Stimulated activated naive CD8-positive, alpha-beta T cell treated with anti-CD3 and anti-CD28 coated beads, Interleukin-15, Interleukin-2, amounts not matched to agents 100 ng/mL and 50 ng/mL, for 24 hours (primary cell): ENCODE measurements around the gene TNNI2.

Experiments used
- H3K27ac Mint-ChIP-seq: one replicate; pipeline ENCODE4 v1.8.0; 2021; ENCODE audit warnings: mild to moderate bottlenecking, mixed read lengths
- H3K27me3 Mint-ChIP-seq: one replicate; pipeline ENCODE4 v1.8.0; 2021; ENCODE audit warnings: mixed read lengths
- H3K36me3 Mint-ChIP-seq: one replicate; pipeline ENCODE4 v1.8.0; 2021; ENCODE audit warnings: low read depth, mixed read lengths
- H3K4me1 Mint-ChIP-seq: one replicate; pipeline ENCODE4 v1.8.0; 2021; ENCODE audit warnings: low read depth, mixed read lengths
- H3K4me3 Mint-ChIP-seq: one replicate; pipeline ENCODE4 v1.8.0; 2021; ENCODE audit warnings: mild to moderate bottlenecking, mixed read lengths
- H3K9me3 Mint-ChIP-seq: one replicate; pipeline ENCODE4 v1.8.0; 2021; ENCODE audit warnings: mixed read lengths

TNNI2 gene

GRCh38 chr11:1845561-1846452 lies 7.0 kb downstream of the TNNI2 start:
- no peaks in the 10 kb centered on the region for H3K9me3 Mint-ChIP-seq
- peaks cover 67% of the 10 kb centered on the region for H3K4me1 Mint-ChIP-seq
- no peaks in the 10 kb centered on the region for H3K36me3 Mint-ChIP-seq
- H3K27ac Mint-ChIP-seq: peak overlapping the region; percentile 90
- H3K4me3 Mint-ChIP-seq: no peak overlapping the region
- peaks cover 4% of the 10 kb centered on the region for H3K27me3 Mint-ChIP-seq

- no peak overlapping the region for H3K27ac Mint-ChIP-seq
- H3K9me3 Mint-ChIP-seq: no peaks in the 10 kb centered on the region
- no peaks in the 10 kb centered on the region for H3K36me3 Mint-ChIP-seq
- peaks cover 4% of the 10 kb centered on the region for H3K27me3 Mint-ChIP-seq
- H3K4me3 Mint-ChIP-seq: no peak overlapping the region
- H3K4me1 Mint-ChIP-seq: peaks cover 72% of the 10 kb centered on the region
Observed at GRCh38 chr11:1846453-1846932, 7.7 kb downstream of the TNNI2 start.

DNA sequence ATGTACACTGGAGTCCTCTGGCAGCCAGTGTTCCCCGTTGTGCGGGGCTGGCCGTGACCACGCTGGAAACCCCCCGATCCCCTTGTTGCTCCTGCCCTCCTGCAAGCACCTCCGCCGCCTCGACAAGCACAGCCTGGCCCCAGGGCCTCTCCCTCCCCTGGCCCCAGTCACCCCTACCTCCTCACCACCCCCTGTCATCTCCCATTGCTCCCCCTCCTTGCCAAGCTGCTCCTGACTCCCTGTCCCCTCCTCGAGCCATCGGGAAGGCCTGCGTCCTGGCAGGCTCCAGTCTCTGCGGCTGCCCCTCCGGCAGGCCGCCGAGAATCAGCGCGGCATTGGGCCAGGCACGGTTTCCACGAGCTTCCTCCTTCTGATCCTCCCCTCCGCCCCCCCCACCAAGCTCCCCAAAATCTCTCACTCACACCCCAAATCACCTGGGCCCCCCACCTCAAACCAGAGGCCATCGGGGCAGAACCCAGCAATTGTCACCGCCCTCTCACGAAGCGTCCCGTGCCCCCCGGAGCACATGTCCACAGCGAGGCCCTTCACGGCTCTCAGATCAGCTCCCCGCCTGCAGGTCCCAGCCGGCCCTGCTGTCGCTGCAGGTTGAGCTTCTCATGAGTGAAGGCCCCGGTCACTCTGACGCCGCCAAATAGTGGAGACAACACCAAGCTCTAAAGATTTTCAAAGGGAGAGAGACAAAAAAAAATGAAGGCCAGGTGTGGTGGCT lies 8.4 kb downstream of the TNNI2 start:
- Mint-ChIP-seq H3K4me1 (peaks cover 79% of the 10 kb centered on the region), H3K36me3 (no peaks in the 10 kb centered on the region), H3K27me3 (peaks cover 4% of the 10 kb centered on the region), H3K27ac (peak overlapping the region; percentile 65), H3K9me3 (no peaks in the 10 kb centered on the region), H3K4me3 (no peak overlapping the region)

DNA sequence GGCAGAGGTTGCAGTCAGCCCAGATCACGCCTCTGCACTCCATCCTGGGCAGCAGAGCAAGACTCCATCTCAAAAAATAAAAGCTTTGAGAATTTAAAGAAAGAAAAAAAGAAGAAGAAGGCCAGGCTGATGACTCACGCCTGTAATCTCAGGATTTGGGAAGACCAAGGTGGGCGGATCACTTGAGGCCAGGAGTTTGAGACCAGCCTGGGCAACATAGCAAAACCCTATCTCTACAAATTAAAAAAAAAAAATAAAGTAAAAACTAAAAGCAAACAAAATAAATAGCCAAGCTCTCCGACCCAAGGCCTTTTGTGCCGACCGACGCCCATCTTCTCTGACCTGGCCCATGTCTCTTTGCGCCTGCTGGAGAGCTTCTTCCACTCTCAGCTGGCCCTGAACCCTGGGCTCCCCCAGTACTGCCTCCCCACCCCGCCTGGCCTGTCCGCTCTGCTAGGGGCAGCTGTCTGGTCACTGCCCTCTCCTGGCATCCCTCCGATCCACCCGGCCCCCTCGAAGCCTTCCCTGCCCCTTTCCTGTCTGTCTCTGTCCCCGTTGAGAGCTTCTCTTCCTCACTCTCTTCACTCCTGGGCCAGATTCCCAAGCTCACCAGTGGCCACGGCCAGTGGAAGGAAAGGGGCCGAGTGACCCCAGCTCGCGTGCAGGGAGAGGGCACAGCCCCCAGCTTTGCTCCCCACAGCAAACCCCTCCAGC lies 9.3 kb downstream of the TNNI2 start:
- Mint-ChIP-seq H3K27ac (no peak overlapping the region), H3K4me1 (peaks cover 88% of the 10 kb centered on the region), H3K9me3 (no peaks in the 10 kb centered on the region), H3K4me3 (no peak overlapping the region), H3K36me3 (peaks cover 3% of the 10 kb centered on the region), H3K27me3 (peaks cover 4% of the 10 kb centered on the region)

DNA sequence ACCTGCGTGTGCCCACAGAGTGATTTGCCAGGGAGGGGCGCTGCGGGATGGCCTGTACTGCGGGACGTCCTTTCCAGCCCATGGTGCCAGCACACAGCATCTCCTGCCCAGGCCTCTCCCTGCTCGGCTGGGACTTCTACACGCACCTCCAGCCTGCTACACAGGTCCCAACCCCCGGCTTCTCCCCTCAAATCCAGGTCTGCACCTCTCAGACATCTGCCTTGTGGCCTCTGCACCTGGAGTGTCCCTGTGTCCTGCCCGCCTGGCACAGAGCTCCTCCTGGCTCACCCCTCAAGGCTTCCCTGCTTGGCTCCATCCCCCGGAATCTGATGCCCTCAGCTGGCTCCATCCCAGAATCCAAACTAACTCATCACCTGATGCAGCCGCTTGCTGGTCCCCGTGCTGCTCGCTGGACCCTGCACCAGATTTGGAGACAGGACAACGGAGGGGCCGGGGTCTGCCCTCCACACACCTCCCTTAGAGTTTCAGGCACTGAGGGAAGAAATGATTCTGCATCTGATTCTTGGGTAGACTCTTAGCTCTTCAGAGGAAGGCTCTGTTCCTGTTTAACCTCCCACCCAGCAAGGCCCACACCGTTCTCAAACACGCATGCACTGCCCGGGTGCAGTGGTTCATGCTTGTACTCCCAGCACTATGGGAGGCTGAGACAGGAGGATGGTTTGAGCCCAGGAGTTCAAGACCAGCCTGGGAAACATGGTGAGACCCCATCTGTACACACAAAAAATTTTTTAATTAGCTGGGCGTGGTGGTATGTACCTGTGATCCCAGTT lies 10.1 kb downstream of the TNNI2 start:
- Mint-ChIP-seq H3K9me3 (no peaks in the 10 kb centered on the region), H3K4me1 (peaks cover 87% of the 10 kb centered on the region), H3K4me3 (no peak overlapping the region), H3K27ac (peak overlapping the region; percentile 53), H3K36me3 (peaks cover 4% of the 10 kb centered on the region), H3K27me3 (peaks cover 4% of the 10 kb centered on the region)

GRCh38 chr11:1851468-1852180 lies 12.8 kb downstream of the TNNI2 start:
- Mint-ChIP-seq H3K4me3 (peak overlapping the region; percentile 93), H3K4me1 (peaks cover 78% of the 10 kb centered on the region), H3K27ac (peak overlapping the region; percentile 95), H3K27me3 (no peaks in the 10 kb centered on the region), H3K9me3 (no peaks in the 10 kb centered on the region), H3K36me3 (peaks cover 4% of the 10 kb centered on the region)

DNA sequence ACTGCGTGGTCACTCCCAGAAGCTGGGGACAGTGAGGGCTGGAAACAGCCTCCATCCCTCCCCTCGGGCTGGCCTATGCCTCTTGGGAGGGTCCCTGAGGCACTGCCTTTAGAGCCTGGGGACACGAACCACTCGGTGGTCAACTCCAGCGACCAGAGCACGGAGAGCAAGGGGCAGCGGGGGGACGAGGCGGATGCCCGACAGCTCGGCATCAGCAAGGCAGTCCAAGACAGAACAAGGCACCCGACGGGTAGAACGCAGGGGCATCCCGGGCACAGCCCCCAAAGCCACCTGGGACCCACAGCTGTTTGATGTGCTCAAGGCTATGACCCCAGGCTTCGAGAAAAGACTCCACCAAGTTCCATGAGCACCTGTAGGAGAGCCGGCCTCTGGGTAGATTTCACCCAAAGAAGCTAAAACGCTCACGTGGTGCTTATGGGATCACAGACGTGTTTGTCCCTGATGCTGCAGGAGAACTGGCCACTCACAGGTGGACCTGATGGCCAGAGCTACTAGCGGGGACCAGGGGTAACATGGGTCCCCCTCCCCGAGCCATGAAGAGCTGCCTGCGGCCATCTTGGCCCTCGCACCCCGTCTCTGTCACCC lies 13.6 kb downstream of the TNNI2 start:
- H3K4me1 Mint-ChIP-seq: peaks cover 73% of the 10 kb centered on the region
- peak overlapping the region; percentile 93 for H3K4me3 Mint-ChIP-seq
- H3K27me3 Mint-ChIP-seq: no peaks in the 10 kb centered on the region
- no peaks in the 10 kb centered on the region for H3K9me3 Mint-ChIP-seq
- H3K36me3 Mint-ChIP-seq: peaks cover 4% of the 10 kb centered on the region
- peak overlapping the region; percentile 95 for H3K27ac Mint-ChIP-seq

DNA sequence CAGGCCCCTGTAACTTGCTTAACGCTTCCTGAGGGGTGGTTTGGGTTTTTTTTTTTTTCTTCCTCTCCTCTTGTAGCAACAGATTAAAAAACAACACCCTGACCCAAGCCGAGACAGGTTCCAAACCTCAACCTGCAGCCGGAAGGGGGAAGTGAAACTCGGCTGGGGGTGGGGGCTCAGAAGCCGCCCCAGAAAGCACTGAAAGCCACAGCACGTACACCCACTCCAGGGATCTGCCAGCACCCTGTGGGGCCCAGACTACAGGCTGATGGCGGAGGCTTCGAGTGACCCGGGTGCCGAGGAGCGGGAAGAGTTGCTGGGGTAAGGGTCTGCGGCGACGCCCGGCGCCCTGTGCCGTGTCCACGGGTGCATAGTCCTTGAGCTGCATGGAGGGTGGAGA lies 14.1 kb downstream of the TNNI2 start, which contains the start of gene LSP1:
TSS of gene LSP1 (plus strand) at position 208 of the 400 bp plus-strand sequence. CDS start at position 269, 61 bp downstream.
- Mint-ChIP-seq H3K36me3 (peaks cover 4% of the 10 kb centered on the region), H3K27ac (peak within 1 kb of the TSS; percentile 95), H3K27me3 (no peaks in the 10 kb centered on the region), H3K9me3 (no peaks in the 10 kb centered on the region), H3K4me3 (peak within 1 kb of the TSS; percentile 93), H3K4me1 (peaks cover 71% of the 10 kb centered on the region)

- H3K27ac Mint-ChIP-seq: peak overlapping the region; percentile 95
- H3K4me1 Mint-ChIP-seq: peaks cover 78% of the 10 kb centered on the region
Observed at GRCh38 chr11:1853376-1854131, 14.8 kb downstream of the TNNI2 start.

DNA sequence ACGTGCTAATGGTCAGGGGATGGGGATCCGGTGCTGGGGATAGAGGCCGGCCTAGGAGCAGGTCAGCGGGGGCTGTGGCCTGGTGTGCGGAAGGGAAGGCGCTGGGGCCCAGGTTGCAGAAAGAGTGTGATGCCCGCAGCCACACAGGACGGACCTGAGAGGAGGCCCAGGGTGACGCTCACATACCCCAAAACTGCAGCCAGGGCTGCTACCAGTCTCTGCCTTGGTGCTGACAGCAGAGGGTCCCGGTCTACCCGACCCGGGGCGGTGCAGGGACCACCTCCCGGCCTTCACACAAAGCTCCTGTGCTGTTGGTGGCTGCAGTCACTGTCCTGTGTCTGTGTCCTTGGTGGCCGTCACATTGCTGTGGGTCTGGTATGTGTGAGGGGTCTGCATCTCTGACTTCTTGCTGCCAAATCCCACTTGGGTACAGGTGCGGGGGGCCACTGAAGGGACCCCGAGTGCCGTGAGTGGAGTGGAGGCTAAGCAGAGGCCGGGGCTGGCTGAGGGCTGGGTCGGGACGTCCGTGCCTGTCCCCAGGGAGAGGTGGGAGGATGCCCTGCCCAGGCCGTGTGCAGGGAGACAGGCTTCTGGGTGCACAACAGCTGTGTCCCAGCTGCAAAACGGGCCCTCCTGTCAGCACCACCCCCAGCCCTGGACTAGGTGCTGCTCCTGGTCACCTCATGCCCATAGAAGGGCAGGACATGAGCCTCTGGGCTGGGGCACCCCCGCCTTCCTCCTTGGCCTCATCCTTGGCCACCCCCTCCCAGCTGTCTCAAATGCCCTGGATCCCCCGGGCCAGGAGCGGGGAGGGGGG lies 15.6 kb downstream of the TNNI2 start:
- Mint-ChIP-seq H3K4me3 (peak overlapping the region; percentile 93), H3K4me1 (peaks cover 74% of the 10 kb centered on the region), H3K27ac (peak overlapping the region; percentile 95), H3K9me3 (no peaks in the 10 kb centered on the region), H3K27me3 (no peaks in the 10 kb centered on the region), H3K36me3 (peaks cover 6% of the 10 kb centered on the region)

More at GRCh38 chr11:1853376-1854131, 14.8 kb downstream of the TNNI2 start:
- Mint-ChIP-seq H3K36me3 (peaks cover 4% of the 10 kb centered on the region), H3K27me3 (no peaks in the 10 kb centered on the region), H3K9me3 (no peaks in the 10 kb centered on the region), H3K4me3 (peak overlapping the region; percentile 93)

- Mint-ChIP-seq H3K4me1 (peaks cover 65% of the 10 kb centered on the region), H3K9me3 (no peaks in the 10 kb centered on the region), H3K4me3 (peak overlapping the region; percentile 93), H3K36me3 (peaks cover 7% of the 10 kb centered on the region), H3K27ac (no peak overlapping the region), H3K27me3 (no peaks in the 10 kb centered on the region)
Observed at GRCh38 chr11:1854949-1855885, 16.4 kb downstream of the TNNI2 start.
